Psoas muscle (tissue), 8 donors: Measurements from ENCODE around the gene FRS2. TPM values are rescaled to one million over a fixed set of nuclear protein-coding genes. Genes with fewer than 3 reads are reported as not detected.

Source experiments
- ATAC-seq, 4 donors: fragments of 200-7000 bp; cut with Tn5 transposase; one replicate each; pipeline ENCODE4 v1.9.1; 2020; ENCODE audit warnings: moderate library complexity in 3 of 4, mild to moderate bottlenecking in 2 of 4
- DNase-seq, 2 donors: peaks; one replicate each; pipeline ENCODE4 v3.0.0-alpha.2; 2020
- H3K27ac ChIP-seq: fragments of 200-600 bp; one replicate; pipeline ENCODE4 v1.8.0; 2022
- H3K27me3 ChIP-seq, 3 donors: fragments of 200-600 bp in 1 of 3; one replicate each; pipeline versions ENCODE4 v1.6.1 to v1.8.0; 2013 to 2022; ENCODE audit warnings: low read length in 2 of 3, mild to moderate bottlenecking in 2 of 3, moderate library complexity in 1 of 3; ENCODE audit not compliant: insufficient read depth in 3 of 3
- H3K36me3 ChIP-seq, 2 donors: fragments of 200-600 bp in 1 of 2; one replicate each; pipeline versions ENCODE4 v1.6.1 to v1.8.0; 2013 to 2022; ENCODE audit warnings: low read depth in 1 of 2, mild to moderate bottlenecking in 1 of 2, moderate library complexity in 1 of 2; ENCODE audit not compliant: insufficient read depth in 1 of 2
- H3K4me1 ChIP-seq: fragments of 200-600 bp; one replicate; pipeline ENCODE4 v1.8.0; 2022
- H3K4me3 ChIP-seq: fragments of 200-600 bp; one replicate; pipeline ENCODE4 v1.8.0; 2022; ENCODE audit warnings: mild to moderate bottlenecking
- H3K9me3 ChIP-seq: fragments of 200-600 bp; one replicate; pipeline ENCODE4 v1.8.0; 2022
- WGBS, 3 donors: extraction: QIAGEN DNeasy Blood & Tissue Kit; methylation state at CpG; one replicate each; pipeline versions ENCODE4 v1.1.6 to v1.1.7; 2013; 5-methylcytosine and 5-hydroxymethylcytosine counted together
- intact Hi-C, 2 donors: fragments of 100-400 bp; cut with DNase I; formaldehyde crosslinking; loops; one replicate each; pipeline versions ENCODE4 v1.11.0 to v1.14.2; 2022
- polyA plus RNA-seq, 3 donors: library from polyadenylated mRNA; stranded (reverse); fragments of 200-250 nt; gene quantifications; one replicate each; pipeline ENCODE4 v1.2.3, GENCODE V29; 2013
- total RNA-seq, 4 donors: library from RNA; stranded (reverse); fragmentation: NEBNext Ultra II Directional in 2 of 4; extraction: Animal tissue kit (Norgen Biotek cat#: 25700) in 2 of 4; gene quantifications; one replicate each; pipeline versions ENCODE4 v1.2.1 to v1.2.4, GENCODE V29; 2021 to 2023
- TF ChIP-seq, protein P1 (sequence below): fragments of 200-600 bp; IDR thresholded peaks from one replicate; pipeline ENCODE4 v1.8.0; 2022; ENCODE audit warnings: antibody characterized with exemption
- donor health status: healthy with polysubstance abuse.
- donor health status: DM: no; HTN: no; CAD: no; lungs with moderate emphysema.
- donor health status: Bipolar disorder and iron deficiency.
- donor health status: healthy.
- donor health status: DM: yes; HTN: yes; CAD: no.
- donor health status: DM: no; HTN: no; CAD: no.
- donor health status: DM: no; HTN: no; CAD: no.
- donor health status: DM: yes; HTN: yes; CAD: no.

The FRS2 gene
- total and polyA plus RNA-seq, 7 donors = 3.6 to 18.9 (median 13.1) TPM

DNA sequence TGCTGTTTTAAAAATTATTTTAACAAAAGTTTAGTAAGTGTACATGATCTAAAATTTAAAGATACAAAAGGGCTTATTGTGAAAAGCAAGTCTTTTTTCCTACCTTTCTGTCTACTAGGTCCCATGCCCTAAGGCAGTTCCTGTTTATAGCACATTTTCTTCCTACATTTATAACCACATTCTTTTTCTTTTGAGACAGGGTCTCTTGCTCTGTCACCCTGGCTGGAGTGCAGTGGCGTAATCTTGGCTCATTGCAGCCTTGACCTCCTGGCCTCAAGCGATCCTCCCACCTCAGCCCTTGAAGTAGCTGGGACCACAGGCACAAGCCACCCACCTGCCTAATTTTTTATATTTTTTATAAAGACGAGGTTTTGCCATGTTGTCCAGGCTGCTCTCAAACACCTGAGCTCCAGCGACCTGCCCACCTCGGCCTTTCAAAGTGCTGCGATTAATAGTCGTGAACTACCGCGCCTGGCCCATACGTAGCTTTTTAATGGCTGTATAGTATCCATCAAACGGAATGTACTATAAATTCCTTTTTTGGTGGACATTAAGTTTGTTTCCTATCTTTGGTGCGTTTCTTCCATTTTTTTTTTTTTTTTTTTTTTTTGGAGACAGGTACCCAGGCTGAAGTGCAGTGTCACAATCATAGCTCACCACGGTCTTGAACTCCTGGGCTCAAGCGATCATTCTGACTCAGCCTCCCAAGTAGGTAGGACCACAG is 20.9 kb downstream of the FRS2 start:
- TF ChIP-seq, protein P1, sequence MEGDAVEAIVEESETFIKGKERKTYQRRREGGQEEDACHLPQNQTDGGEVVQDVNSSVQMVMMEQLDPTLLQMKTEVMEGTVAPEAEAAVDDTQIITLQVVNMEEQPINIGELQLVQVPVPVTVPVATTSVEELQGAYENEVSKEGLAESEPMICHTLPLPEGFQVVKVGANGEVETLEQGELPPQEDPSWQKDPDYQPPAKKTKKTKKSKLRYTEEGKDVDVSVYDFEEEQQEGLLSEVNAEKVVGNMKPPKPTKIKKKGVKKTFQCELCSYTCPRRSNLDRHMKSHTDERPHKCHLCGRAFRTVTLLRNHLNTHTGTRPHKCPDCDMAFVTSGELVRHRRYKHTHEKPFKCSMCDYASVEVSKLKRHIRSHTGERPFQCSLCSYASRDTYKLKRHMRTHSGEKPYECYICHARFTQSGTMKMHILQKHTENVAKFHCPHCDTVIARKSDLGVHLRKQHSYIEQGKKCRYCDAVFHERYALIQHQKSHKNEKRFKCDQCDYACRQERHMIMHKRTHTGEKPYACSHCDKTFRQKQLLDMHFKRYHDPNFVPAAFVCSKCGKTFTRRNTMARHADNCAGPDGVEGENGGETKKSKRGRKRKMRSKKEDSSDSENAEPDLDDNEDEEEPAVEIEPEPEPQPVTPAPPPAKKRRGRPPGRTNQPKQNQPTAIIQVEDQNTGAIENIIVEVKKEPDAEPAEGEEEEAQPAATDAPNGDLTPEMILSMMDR = no peak
- no peak overlapping the region for H3K4me3 ChIP-seq
- DNase-seq = no peak
- ATAC-seq = no peak
- H3K4me1 ChIP-seq = no peaks in the 10 kb centered on the region
- intact Hi-C loops = no loop called here
- no peaks in the 10 kb centered on the region for H3K9me3 ChIP-seq
- WGBS, 3 donors = 94 to 95% (median 95%) methylated on average over 14 of the region's 14 CpGs
- no peak overlapping the region for H3K27ac ChIP-seq
- H3K36me3 ChIP-seq = no peaks in the 10 kb centered on the region
- no peaks in the 10 kb centered on the region for H3K27me3 ChIP-seq

DNA sequence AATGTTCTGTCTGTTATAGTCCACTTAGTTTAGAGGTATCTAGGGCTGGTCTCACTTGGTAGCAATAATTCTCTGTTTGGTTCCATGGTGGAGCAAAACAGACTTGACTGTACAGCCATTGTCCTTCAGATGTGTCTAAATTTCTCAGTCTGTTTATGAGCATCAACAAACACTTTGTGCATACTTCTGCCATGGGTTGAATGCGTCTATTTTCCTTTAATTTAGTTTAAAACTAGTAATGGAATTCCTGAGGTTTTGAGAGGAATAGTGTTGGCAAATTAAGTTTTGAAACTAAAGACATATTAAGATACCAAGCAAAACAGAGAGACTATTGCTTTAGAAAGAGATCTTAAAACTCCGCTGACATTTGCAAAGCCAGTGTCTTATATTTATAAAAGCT is 22.6 kb downstream of the FRS2 start:
- ATAC-seq (no peak), DNase-seq (no peak)
- intact Hi-C loops = no loop called here
- Histone ChIP-seq H3K4me1 (no peaks in the 10 kb centered on the region), H3K27me3 (no peaks in the 10 kb centered on the region), H3K36me3 (no peaks in the 10 kb centered on the region), H3K9me3 (no peaks in the 10 kb centered on the region), H3K27ac (no peak overlapping the region), H3K4me3 (no peak overlapping the region)
- TF ChIP-seq, protein P1 = no peak
- 96 to 98% (median 97%) methylated on average over 2 of the region's 2 CpGs for WGBS, 3 donors

DNA sequence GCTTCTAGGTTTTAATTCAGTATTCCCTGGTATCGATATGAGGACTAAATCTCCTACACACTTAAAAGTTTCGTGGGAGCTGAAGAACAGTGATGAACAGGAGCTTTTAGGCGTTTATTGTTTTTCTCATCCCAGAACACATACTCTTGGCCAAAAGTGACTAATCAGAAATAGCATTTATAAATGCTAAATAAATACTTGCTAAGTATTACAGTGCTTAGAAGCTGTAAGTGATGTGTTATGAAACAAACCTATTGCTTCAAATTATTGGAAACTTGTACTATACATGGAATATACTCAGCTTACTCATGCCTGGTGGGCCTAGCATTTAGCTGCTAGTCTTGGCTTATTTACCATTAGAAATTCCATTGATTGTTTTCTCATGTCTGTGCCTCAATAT is 24.9 kb downstream of the FRS2 start:
- Histone ChIP-seq H3K27me3 (no peaks in the 10 kb centered on the region), H3K4me3 (no peak overlapping the region), H3K9me3 (no peaks in the 10 kb centered on the region), H3K27ac (no peak overlapping the region), H3K36me3 (no peaks in the 10 kb centered on the region), H3K4me1 (peaks cover under 1% of the 10 kb centered on the region)
- TF ChIP-seq, protein P1 = no peak
- ATAC-seq (no peak), DNase-seq (no peak)
- WGBS, 3 donors = 54 to 89% (median 59%) methylated on average over 3 of the region's 3 CpGs
- intact Hi-C loops = no loop called here

DNA sequence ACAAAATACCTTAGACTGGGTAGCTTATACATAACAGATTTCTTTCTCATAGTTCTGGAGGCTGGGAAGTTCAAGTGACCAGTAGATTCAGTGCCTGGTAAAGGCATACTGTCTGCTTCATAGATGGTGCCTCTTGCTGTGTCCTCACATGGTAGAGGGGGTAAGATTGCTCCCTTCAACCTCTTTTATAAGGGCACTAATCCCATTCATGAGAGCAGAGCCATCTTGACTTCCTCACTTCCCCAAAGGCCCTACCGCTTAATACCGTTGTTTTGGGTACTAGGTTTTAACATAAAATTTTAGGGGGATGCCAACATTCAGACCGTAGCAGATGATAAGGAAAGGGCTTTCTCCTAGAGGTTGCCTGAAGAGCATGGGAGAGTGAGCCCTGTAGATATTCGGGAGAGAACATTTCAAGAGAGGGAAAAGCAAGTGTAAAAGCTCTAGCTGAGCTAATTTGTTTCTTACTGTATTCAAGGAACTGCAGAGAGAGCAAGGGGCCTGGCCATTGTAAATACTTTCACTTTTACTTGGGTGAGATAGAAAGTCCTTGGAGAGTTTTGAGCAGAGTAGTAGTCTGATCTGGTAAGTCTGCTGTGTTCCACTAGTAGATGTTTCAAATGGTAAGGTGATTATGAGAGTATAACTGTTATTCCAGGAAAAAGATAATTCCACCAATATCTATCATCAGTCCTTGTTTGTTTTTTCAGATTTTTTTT is 27.3 kb downstream of the FRS2 start:
- Histone ChIP-seq H3K4me3 (no peak overlapping the region), H3K9me3 (no peaks in the 10 kb centered on the region), H3K36me3 (no peaks in the 10 kb centered on the region), H3K27ac (no peak overlapping the region), H3K27me3 (no peaks in the 10 kb centered on the region), H3K4me1 (peaks cover 18% of the 10 kb centered on the region)
- intact Hi-C loops = no loop called here
- no peak for ATAC-seq
- DNase-seq = no peak
- TF ChIP-seq, protein P1 = no peak
- WGBS, 3 donors = 70 to 79% (median 75%) methylated on average over 4 of the region's 4 CpGs
